PC-9 (cell line): ENCODE measurements around the gene CEP41.

ENCODE experiments used
- CTCF ChIP-seq: fragments of 200-600 bp; sonication (generic); conservative IDR thresholded peaks from 2 replicates; pipeline ENCODE4 v1.6.1; 2017; ENCODE audit warnings: mixed run types, antibody characterized with exemption, mild to moderate bottlenecking, moderate library complexity
- EZH2 ChIP-seq: fragments of 200-600 bp; sonication (generic); IDR thresholded peaks from 2 replicates; pipeline ENCODE4 v1.8.0; 2017; ENCODE audit warnings: antibody characterized with exemption, low read depth

- TF ChIP-seq CTCF, result no peak
- TF ChIP-seq EZH2, result no peak
Observed at GRCh38 chr7:130463553-130464434, 23.0 kb upstream of the CEP41 start.
